ENCODE data around the gene ENTPD8.

DNA sequence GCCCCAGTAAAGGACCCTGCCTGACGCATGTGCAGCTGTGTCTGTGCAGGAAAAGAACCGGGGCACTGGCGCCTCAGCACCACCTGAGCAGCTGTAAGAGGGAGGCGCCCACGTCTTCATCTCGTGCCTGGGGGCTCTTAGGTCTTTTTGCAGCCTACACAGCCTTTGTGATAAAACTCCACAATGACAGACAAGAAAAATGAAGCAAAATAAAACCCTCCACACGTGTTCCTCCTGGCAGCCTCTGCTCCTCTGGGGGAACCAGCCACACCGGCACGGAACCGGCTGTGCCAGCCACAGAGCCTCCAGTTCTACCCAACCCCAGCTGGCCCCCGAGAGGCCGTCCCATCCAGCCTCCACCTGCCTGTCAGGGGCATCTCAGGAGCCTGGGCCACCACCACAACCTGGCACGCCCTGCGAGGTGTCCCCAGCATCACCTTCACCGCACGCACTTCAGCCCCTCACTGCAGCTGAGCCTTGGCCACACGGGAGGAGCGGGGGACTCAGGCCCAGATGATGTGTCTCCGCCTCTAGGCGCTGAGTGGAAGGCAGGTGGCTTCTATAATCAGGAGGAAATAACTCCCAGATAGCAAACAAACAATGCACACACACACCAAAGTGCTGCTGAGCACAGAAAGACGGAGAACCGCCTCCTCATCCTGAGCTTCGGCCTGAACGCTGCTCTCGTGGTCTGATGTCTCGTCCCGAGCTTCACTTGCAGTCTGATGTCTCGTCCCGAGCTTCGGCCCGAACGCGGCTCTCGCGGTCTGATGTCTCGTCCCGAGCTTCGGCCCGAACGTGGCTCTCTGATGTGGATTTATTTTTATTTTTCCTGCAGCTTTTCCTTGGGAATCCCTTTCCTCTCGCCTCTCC lies 46.5 kb upstream of the ENTPD8 start:
- TF ChIP-seq, protein P1, sequence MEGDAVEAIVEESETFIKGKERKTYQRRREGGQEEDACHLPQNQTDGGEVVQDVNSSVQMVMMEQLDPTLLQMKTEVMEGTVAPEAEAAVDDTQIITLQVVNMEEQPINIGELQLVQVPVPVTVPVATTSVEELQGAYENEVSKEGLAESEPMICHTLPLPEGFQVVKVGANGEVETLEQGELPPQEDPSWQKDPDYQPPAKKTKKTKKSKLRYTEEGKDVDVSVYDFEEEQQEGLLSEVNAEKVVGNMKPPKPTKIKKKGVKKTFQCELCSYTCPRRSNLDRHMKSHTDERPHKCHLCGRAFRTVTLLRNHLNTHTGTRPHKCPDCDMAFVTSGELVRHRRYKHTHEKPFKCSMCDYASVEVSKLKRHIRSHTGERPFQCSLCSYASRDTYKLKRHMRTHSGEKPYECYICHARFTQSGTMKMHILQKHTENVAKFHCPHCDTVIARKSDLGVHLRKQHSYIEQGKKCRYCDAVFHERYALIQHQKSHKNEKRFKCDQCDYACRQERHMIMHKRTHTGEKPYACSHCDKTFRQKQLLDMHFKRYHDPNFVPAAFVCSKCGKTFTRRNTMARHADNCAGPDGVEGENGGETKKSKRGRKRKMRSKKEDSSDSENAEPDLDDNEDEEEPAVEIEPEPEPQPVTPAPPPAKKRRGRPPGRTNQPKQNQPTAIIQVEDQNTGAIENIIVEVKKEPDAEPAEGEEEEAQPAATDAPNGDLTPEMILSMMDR (conservative IDR thresholded peaks at IDR 0.05): no peak
- no peak for TF ChIP-seq EZH2 (IDR thresholded peaks at IDR 0.05; ENCODE audit: low read depth)

Measured in PC-9 (cell line).